Measurements from ENCODE around the gene TGFBR2.

Gene TGFBR2

GRCh38 chr3:30637310-30638219, 31.2 kb downstream of the TGFBR2 start:
- no peak for DNase-seq (ENCODE audit: low read depth)

- DNase-seq (ENCODE audit: low read depth): no peak
These were observed 32.4 kb downstream of the TGFBR2 start for GRCh38 chr3:30638685-30639412.

- no peak for DNase-seq (ENCODE audit: low read depth)
These were observed 33.5 kb downstream of the TGFBR2 start for GRCh38 chr3:30639937-30640336.

- no peak for DNase-seq (ENCODE audit: low read depth)
These were observed 34.5 kb downstream of the TGFBR2 start for GRCh38 chr3:30640851-30641250.

GRCh38 chr3:30641416-30642251, 35.2 kb downstream of the TGFBR2 start:
- DNase-seq (ENCODE audit: low read depth): no peak

GRCh38 chr3:30642849-30643361, 36.5 kb downstream of the TGFBR2 start:
- no peak for DNase-seq (ENCODE audit: low read depth)

GRCh38 chr3:30643763-30644462, 37.5 kb downstream of the TGFBR2 start:
- DNase-seq (ENCODE audit: low read depth): peak; percentile 36

- peak; percentile 30 for DNase-seq (ENCODE audit: low read depth)
These were observed 38.2 kb downstream of the TGFBR2 start for GRCh38 chr3:30644615-30645014.

- DNase-seq (ENCODE audit: low read depth): no peak
These were observed 38.7 kb downstream of the TGFBR2 start for GRCh38 chr3:30645077-30645476.

GRCh38 chr3:30646181-30646876, 39.9 kb downstream of the TGFBR2 start:
- no peak for DNase-seq (ENCODE audit: low read depth)

- DNase-seq (ENCODE audit: low read depth): no peak
These were observed 40.8 kb downstream of the TGFBR2 start for GRCh38 chr3:30646961-30647752.

- no peak for DNase-seq (ENCODE audit: low read depth)
These were observed 42.4 kb downstream of the TGFBR2 start for GRCh38 chr3:30648670-30649357.

- DNase-seq (ENCODE audit: low read depth): no peak
These were observed 43.3 kb downstream of the TGFBR2 start for GRCh38 chr3:30649572-30650318.

GRCh38 chr3:30650348-30650995, 44.1 kb downstream of the TGFBR2 start:
- DNase-seq (ENCODE audit: low read depth): no peak

- no peak for DNase-seq (ENCODE audit: low read depth)
These were observed 47.9 kb downstream of the TGFBR2 start for GRCh38 chr3:30654269-30654668.

GRCh38 chr3:30655187-30655812, 48.9 kb downstream of the TGFBR2 start:
- no peak for DNase-seq (ENCODE audit: low read depth)

GRCh38 chr3:30656624-30657141, 50.3 kb downstream of the TGFBR2 start:
- DNase-seq (ENCODE audit: low read depth): no peak

All from stimulated activated CD8-positive, alpha-beta memory T cell treated with anti-CD3 and anti-CD28 coated beads, Interleukin-4, amount 100 ng/mL, for 24 hours (primary cell).